Astrocyte of the spinal cord (primary cell): ENCODE data around the gene TMEM272.

Experiments used
- DNase-seq: peaks from one replicate; pipeline ENCODE4 v3.0.0; 2011; ENCODE audit warnings: low read depth, low spot score
- H3K4me3 ChIP-seq: 2 replicates; pipeline ENCODE4 v1.5.1; 2011; ENCODE audit warnings: low read depth, mild to moderate bottlenecking, low read length, moderate library complexity
- CTCF ChIP-seq: IDR thresholded peaks from 2 replicates; pipeline ENCODE4 v1.5.1; 2012; ENCODE audit warnings: low read depth, mild to moderate bottlenecking, low read length, inconsistent platforms
- in situ Hi-C: cut with HindIII; loops from 2 replicates; pipeline ENCODE4 v1.10.0; 2017; ENCODE audit warnings: low sequenced_read_pairs

Gene TMEM272

DNA sequence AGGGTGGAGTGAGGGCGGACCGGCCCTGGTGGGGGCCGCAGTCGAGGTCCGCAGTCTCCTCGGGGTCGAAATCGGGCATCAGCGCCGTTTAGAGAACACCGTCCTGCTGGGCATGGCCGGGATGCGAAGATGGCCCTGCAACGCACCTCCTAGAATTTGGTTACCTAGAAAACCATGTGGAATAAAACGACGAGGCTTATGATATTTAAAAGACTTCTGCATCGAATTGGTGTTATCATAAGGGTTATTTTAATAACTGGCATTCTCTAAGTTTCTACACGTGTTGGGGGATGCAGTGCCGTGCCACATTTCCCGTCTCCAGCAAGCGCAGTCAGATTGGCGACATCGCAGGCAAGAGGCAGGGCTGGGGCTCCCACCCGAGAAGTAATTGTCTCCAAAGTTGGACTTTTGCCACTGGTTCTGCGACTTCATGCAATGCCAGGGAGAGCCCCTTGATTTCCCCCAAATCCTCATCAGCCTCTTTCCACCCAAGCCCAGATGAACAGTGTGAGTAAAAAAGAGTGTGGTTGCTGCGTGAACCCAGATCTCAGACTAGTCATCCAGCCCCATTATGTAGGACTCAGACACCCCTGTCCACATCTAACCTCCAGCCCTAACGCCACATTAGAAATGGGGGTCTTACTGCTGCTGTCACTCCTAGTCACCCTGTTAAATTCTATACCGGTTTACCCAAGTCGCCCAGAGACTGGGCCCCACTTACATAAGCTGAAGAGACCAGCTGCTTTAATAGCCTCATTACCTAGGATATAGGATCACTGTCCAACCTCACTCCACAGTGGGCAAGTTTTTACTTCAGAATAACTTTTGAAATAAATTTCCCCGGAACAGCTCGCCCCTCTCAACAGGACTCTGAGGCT, 40.4 kb downstream of the TMEM272 start:
- no peak for TF ChIP-seq CTCF
- DNase-seq: no peak
- in situ Hi-C loops: no loop called here
- H3K4me3 ChIP-seq: peak overlapping the region; percentile 73

DNA sequence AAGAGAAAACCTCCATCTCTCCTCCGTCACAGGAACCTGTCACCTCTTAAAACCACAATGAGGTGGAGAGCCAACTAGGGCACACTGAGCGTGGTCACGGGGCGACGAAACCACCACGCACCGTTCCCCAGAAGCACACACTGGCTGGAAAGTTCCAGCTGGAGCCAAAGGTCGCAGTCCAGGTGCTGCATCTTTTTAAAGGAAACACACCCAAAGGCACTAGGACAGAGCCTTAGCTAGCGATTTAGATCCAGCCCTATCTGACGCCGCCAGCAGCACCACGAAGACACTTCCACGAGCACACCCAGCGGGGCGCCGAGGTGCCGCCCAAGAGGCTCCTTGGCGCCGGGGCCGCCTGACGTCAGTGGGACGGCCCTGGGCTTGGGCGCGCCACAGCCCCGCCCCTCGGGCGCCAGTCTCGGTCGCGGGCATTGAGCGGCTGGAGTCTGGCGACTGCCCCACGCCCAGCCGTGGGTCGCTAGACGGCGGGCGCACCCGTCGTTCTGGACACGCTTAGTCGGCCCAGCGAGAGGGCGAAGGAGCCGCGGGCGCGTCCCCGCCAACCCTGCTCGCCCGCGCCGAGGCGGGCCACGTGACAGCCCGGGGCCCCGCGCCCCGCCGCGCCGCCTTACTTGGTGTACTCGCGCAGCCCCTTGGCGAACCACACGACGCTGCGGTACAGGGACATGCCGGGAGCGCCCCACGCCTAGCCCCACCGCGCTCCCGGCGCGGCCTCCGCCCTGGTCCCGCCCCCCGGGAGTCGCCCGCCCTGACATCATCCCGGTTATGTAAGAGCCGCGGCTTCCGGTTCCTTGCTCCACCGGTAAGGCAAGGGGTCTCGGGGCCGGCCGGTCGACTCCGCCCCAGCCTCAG, 41.3 kb downstream of the TMEM272 start, which contains the start of gene DHRS12:
Gene DHRS12, minus strand, starts transcription at position 742 of the 873 bp plus-strand sequence. CDS start 4,504 bp downstream, outside the sequence.
- in situ Hi-C loops: no loop called here
- no peak for TF ChIP-seq CTCF
- DNase-seq: peak; percentile 77
- peak within 1 kb of the TSS; percentile 73 for H3K4me3 ChIP-seq

- TF ChIP-seq CTCF: no peak
- H3K4me3 ChIP-seq: peak overlapping the region; percentile 73
- in situ Hi-C loops: no loop called here
- no peak for DNase-seq
Observed at GRCh38 chr13:51802631-51803418, 42.2 kb downstream of the TMEM272 start.

DNA sequence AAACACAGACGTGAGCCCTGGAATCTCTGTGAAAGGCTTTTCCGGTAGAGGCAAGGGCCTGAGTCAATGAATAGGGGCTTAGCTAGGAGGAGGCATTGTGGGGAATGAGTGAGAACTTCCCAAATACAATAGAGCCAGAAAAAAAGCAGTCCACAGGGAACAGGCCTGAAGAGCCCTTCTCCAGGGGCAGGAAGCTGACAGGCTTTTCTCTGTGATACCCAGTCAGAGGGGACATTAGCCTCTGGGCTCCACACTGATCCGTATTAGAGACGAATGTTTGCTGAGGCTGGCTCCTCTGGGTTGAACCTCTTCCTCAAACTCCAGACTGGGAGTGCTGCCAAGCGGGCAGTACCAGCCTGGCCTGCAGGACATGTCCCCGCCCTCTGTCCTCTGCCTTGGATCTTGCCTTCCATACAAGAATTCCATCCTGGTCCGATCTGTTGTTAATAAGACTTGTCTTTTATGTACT, 43.3 kb downstream of the TMEM272 start:
- TF ChIP-seq CTCF: no peak
- no peak overlapping the region for H3K4me3 ChIP-seq
- no peak for DNase-seq
- in situ Hi-C loops: no loop called here

GRCh38 chr13:51800486-51800885, 44.5 kb downstream of the TMEM272 start:
- in situ Hi-C loops: no loop called here
- H3K4me3 ChIP-seq: no peak overlapping the region
- no peak for TF ChIP-seq CTCF
- DNase-seq: no peak

DNA sequence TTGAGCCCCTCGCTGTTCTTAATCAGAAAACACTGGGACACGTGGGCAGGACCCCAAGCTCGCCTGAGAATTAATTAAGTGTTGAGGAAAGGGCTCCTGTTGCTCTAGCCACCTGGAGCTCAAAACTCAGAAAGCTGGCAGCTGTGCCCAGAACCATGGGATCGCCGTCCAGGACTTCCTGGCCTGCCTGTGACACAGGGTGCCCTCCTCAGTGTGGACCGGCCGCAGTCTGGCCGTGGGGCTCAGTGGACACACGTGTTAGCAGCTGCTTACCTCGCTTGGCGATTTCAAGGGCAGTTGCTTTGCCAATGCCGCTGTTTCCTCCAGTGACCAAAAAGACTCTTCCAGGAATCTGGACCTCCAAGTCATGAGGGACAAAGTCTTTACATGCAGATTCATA, 45.7 kb downstream of the TMEM272 start:
- in situ Hi-C loops: no loop called here
- DNase-seq: no peak
- H3K4me3 ChIP-seq: no peak overlapping the region
- TF ChIP-seq CTCF: no peak
